ENCODE measurements around the gene VPS26C. TPM values are rescaled to one million over a fixed set of nuclear protein-coding genes. Genes with fewer than 3 reads are reported as not detected.

The VPS26C gene
- total RNA-seq, 1 experiment from 2014 or later, result 46.2 TPM

DNA sequence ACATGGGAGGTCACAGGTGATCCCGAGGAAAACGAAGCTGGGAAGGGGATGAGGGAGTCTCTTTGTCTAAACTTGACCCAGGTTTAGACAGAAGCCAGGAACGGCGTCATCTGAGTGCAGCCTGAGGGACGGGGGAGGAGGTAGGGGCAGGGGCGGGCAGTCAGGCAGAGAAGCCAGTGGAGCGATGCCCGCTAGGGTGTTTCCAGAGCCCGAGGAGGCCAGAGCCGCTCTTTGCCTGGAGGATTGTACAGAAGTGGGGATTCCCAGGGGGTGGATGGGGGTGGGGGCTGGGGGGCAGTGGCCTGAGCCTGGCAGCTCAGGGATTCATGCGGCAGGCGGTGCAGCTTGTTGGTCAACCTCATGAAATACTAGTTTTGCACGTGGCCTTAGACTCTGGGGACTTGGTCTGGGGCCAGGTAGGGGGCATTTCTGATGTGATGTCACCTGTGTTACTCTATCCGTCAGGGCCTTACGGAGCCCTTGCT is 58.4 kb downstream of the VPS26C start:
- BruUV-seq (replicated peaks), result no TSS peak
- H3K9me3 ChIP-seq (ENCODE audit: insufficient read depth, low read depth), result no peaks in the 10 kb centered on the region
- no peaks in the 10 kb centered on the region for H4K20me1 ChIP-seq (ENCODE audit: insufficient read depth)
- POLR2A ChIA-PET (ENCODE audit: unreplicated experiment), result no interaction called here
- H3K79me2 ChIP-seq (ENCODE audit: low read depth), result no peaks in the 10 kb centered on the region
- H3K36me3 ChIP-seq (ENCODE audit: low read depth), result no peaks in the 10 kb centered on the region
- no peak overlapping the region for H3K4me2 ChIP-seq
- H3K27me3 ChIP-seq (ENCODE audit: insufficient read depth, low read depth), result no peaks in the 10 kb centered on the region
- intact Hi-C loops (cut with micrococcal nuclease; ENCODE audit: unreplicated experiment), result no loop called here
- H2AFZ ChIP-seq, result no peak overlapping the region
- H3K9me2 ChIP-seq (ENCODE audit: insufficient read depth), result no peaks in the 10 kb centered on the region
- no peak overlapping the region for H3K4me3 ChIP-seq
- CTCF ChIA-PET, result no interaction called here
- no peak for DNase-seq
- H3F3A ChIP-seq (ENCODE audit: insufficient read depth, low read depth), result no peaks in the 10 kb centered on the region
- H3K27ac ChIP-seq, result no peak overlapping the region
- TF ChIP-seq, protein P1, sequence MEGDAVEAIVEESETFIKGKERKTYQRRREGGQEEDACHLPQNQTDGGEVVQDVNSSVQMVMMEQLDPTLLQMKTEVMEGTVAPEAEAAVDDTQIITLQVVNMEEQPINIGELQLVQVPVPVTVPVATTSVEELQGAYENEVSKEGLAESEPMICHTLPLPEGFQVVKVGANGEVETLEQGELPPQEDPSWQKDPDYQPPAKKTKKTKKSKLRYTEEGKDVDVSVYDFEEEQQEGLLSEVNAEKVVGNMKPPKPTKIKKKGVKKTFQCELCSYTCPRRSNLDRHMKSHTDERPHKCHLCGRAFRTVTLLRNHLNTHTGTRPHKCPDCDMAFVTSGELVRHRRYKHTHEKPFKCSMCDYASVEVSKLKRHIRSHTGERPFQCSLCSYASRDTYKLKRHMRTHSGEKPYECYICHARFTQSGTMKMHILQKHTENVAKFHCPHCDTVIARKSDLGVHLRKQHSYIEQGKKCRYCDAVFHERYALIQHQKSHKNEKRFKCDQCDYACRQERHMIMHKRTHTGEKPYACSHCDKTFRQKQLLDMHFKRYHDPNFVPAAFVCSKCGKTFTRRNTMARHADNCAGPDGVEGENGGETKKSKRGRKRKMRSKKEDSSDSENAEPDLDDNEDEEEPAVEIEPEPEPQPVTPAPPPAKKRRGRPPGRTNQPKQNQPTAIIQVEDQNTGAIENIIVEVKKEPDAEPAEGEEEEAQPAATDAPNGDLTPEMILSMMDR (conservative IDR thresholded peaks at IDR 0.05), result no peak
- no peaks in the 10 kb centered on the region for H3K4me1 ChIP-seq (replicated peaks; ENCODE audit: insufficient read depth)

GRCh38 chr21:37208056-37208721 is 58.9 kb downstream of the VPS26C start:
- intact Hi-C loops (cut with micrococcal nuclease; ENCODE audit: unreplicated experiment), result no loop called here

GRCh38 chr21:37207441-37208009 is 59.6 kb downstream of the VPS26C start:
- H3K9me3 ChIP-seq (ENCODE audit: insufficient read depth, low read depth), result no peaks in the 10 kb centered on the region
- no peaks in the 10 kb centered on the region for H3F3A ChIP-seq (ENCODE audit: insufficient read depth, low read depth)
- no peaks in the 10 kb centered on the region for H4K20me1 ChIP-seq (ENCODE audit: insufficient read depth)
- no peaks in the 10 kb centered on the region for H3K79me2 ChIP-seq (ENCODE audit: low read depth)
- no peak overlapping the region for H2AFZ ChIP-seq
- no peaks in the 10 kb centered on the region for H3K9me2 ChIP-seq (ENCODE audit: insufficient read depth)
- CTCF ChIA-PET, result interaction anchor here (0.6 kb wide), 1 partner anchor 43 kb away, joined by 4 read pairs; no protein-coding TSS in a partner anchor
- H3K4me1 ChIP-seq (replicated peaks; ENCODE audit: insufficient read depth), result no peaks in the 10 kb centered on the region
- H3K36me3 ChIP-seq (ENCODE audit: low read depth), result no peaks in the 10 kb centered on the region
- H3K27me3 ChIP-seq (ENCODE audit: insufficient read depth, low read depth), result no peaks in the 10 kb centered on the region
- POLR2A ChIA-PET (ENCODE audit: unreplicated experiment), result interaction anchor here (0.6 kb wide), 1 partner anchor 9 kb away, joined by 3 read pairs; no protein-coding TSS in a partner anchor
- H3K4me3 ChIP-seq, result no peak overlapping the region
- no TSS peak for BruUV-seq (replicated peaks)
- no peak overlapping the region for H3K4me2 ChIP-seq
- intact Hi-C loops (cut with micrococcal nuclease; ENCODE audit: unreplicated experiment), result no loop called here
- peak in 1 of 2 experiments; percentile 29 for DNase-seq
- TF ChIP-seq, protein P1 (conservative IDR thresholded peaks at IDR 0.05), result no peak
- TF ChIP-seq EZH2 (IDR thresholded peaks at IDR 0.05; ENCODE audit: low read depth), result no peak
- no peak overlapping the region for H3K27ac ChIP-seq

More at GRCh38 chr21:37208056-37208721, 58.9 kb downstream of the VPS26C start:
- Histone ChIP-seq H3K36me3 (ENCODE audit: low read depth) (no peaks in the 10 kb centered on the region), H3K79me2 (ENCODE audit: low read depth) (no peaks in the 10 kb centered on the region), H2AFZ (no peak overlapping the region), H3K9me2 (ENCODE audit: insufficient read depth) (no peaks in the 10 kb centered on the region), H3F3A (ENCODE audit: insufficient read depth, low read depth) (no peaks in the 10 kb centered on the region), H3K4me3 (no peak overlapping the region), H3K27ac (no peak overlapping the region), H3K4me2 (no peak overlapping the region), H3K27me3 (ENCODE audit: insufficient read depth, low read depth) (no peaks in the 10 kb centered on the region), H4K20me1 (ENCODE audit: insufficient read depth) (no peaks in the 10 kb centered on the region), H3K9me3 (ENCODE audit: insufficient read depth, low read depth) (no peaks in the 10 kb centered on the region), H3K4me1 (replicated peaks; ENCODE audit: insufficient read depth) (no peaks in the 10 kb centered on the region)
- CTCF ChIA-PET, result no interaction called here
- no TSS peak for BruUV-seq (replicated peaks)
- POLR2A ChIA-PET (ENCODE audit: unreplicated experiment), result no interaction called here
- TF ChIP-seq, protein P1 (conservative IDR thresholded peaks at IDR 0.05), result no peak
- TF ChIP-seq EZH2 (IDR thresholded peaks at IDR 0.05; ENCODE audit: low read depth), result no peak
- no peak for DNase-seq
